K562 (cell line): ENCODE data around the gene ZNF607. TPM values are rescaled to one million over a fixed set of nuclear protein-coding genes. Genes with fewer than 3 reads are reported as not detected.

Experiments
- CCAR2 ChIP-seq: fragments of 200-400 bp; formaldehyde crosslinking; IDR thresholded peaks from 2 replicates; pipeline ENCODE4 v1.6.1; 2017; ENCODE audit warnings: mild to moderate bottlenecking, low read depth, low read length
- CCNT2 ChIP-seq: IDR thresholded peaks from 2 replicates; pipeline ENCODE4 v1.6.1; 2011; ENCODE audit warnings: borderline replicate concordance, low read depth, mild to moderate bottlenecking, moderate library complexity, mixed read lengths, low read length; ENCODE audit not compliant: insufficient read length; ENCODE audit errors: extremely low read depth
- CEBPB ChIP-seq: fragments of 450-650 bp; IDR thresholded peaks from 2 replicates; pipeline ENCODE4 v1.6.1; 2016; ENCODE audit warnings: missing genetic modification characterization, missing compliant biosample characterization
- FOXK2 ChIP-seq, 2 experiments: fragments of 450-650 bp; IDR thresholded peaks in 1 of 2; conservative IDR thresholded peaks in 1 of 2; 2 replicates each; pipeline ENCODE4 v1.6.1; 2016; ENCODE audit warnings: low read depth in 2 of 2, mild to moderate bottlenecking in 1 of 2
- GABPA ChIP-seq: fragments of 200-800 bp; sonication (Bioruptor generic); conservative IDR thresholded peaks from 2 replicates; pipeline ENCODE4 v1.6.1; 2016; ENCODE audit warnings: low read depth, missing genetic modification characterization, missing compliant biosample characterization
- HDAC1 ChIP-seq, 2 experiments: fragments of 450-650 bp; IDR thresholded peaks; 2 replicates each; pipeline ENCODE4 v1.6.1; 2016 to 2017; ENCODE audit warnings: inconsistent platforms in 1 of 2, mild to moderate bottlenecking in 1 of 2, moderate library complexity in 1 of 2
- NR2C2 ChIP-seq, 2 experiments: fragments of 200-800 bp in 1 of 2; sonication (Bioruptor generic) in 1 of 2; sonication (generic) in 1 of 2; formaldehyde crosslinking in 1 of 2; IDR thresholded peaks; 2 replicates each; pipeline versions ENCODE4 v1.6.1 to v1.8.0; 2016 to 2022; ENCODE audit warnings: mild to moderate bottlenecking in 1 of 2, missing compliant biosample characterization in 1 of 2, missing genetic modification characterization in 1 of 2, missing genetic modification reagents in 1 of 2
- PHF8 ChIP-seq: fragments of 200-600 bp; sonication (generic); IDR thresholded peaks from 2 replicates; pipeline ENCODE4 v1.6.1; 2012; ENCODE audit warnings: mixed run types, mild to moderate bottlenecking, inconsistent platforms, low read length, moderate library complexity, borderline replicate concordance
- RBM22 ChIP-seq: fragments of 200-400 bp; formaldehyde crosslinking; IDR thresholded peaks from 2 replicates; pipeline ENCODE4 v1.6.1; 2018; ENCODE audit warnings: low read length, low read depth; ENCODE audit not compliant: poor library complexity, severe bottlenecking
- TCFL5 ChIP-seq: fragments of 250-450 bp; sonication (Bioruptor Pico); conservative IDR thresholded peaks from 2 replicates; pipeline ENCODE4 v1.6.1; 2021; ENCODE audit warnings: mild to moderate bottlenecking, moderate library complexity, matching md5 sums
- THRA ChIP-seq: fragments of 450-650 bp; IDR thresholded peaks from 2 replicates; pipeline ENCODE4 v1.6.1; 2017; ENCODE audit warnings: mild to moderate bottlenecking, moderate library complexity
- ZBTB8A ChIP-seq: fragments of 450-650 bp; IDR thresholded peaks from 2 replicates; pipeline ENCODE4 v1.6.1; 2018; ENCODE audit warnings: mild to moderate bottlenecking, moderate library complexity; ENCODE audit not compliant: partially characterized antibody
- ZNF407 ChIP-seq: fragments of 450-650 bp; IDR thresholded peaks from 2 replicates; pipeline ENCODE4 v1.6.1; 2016; ENCODE audit warnings: low read depth
- ZNF644 ChIP-seq: fragments of 200-800 bp; sonication (Bioruptor generic); IDR thresholded peaks from 2 replicates; pipeline ENCODE4 v1.6.1; 2016; ENCODE audit warnings: low read depth, missing genetic modification characterization, missing compliant biosample characterization
- polyA plus RNA-seq, 8 experiments: library from polyadenylated mRNA; depleted of rRNA in 4 of 8; stranded (reverse) in 5 of 8; unstranded in 3 of 8; fragments of >200 nt; fragmentation: Nextera tagmentation in 2 of 8; fragmentation: Illumina TruSeq in 1 of 8; extraction: Ambion mirVana in 2 of 8; extraction: Trizol in 1 of 8; gene quantifications; 2 replicates each; pipeline versions ENCODE4 v1.2.1 to v1.2.3, GENCODE V29; 2011 to 2014; ENCODE audit warnings: inconsistent platforms in 1 of 8, missing spikeins in 1 of 8
- total RNA-seq, 7 experiments: library from RNA; depleted of rRNA in 6 of 7; stranded (reverse); fragments of >200 nt in 6 of 7; fragmentation: Illumina TruSeq in 2 of 7; extraction: Trizol in 2 of 7; gene quantifications; 2 replicates each; pipeline versions ENCODE4 v1.2.1 to v1.2.3, GENCODE V29; 2011 to 2021; ENCODE audit warnings: low replicate concordance in 1 of 7
- TF ChIP-seq, protein P1 (sequence below), 2 experiments: fragments of 450-650 bp; IDR thresholded peaks; 2 replicates each; pipeline ENCODE4 v1.6.1; 2016

ZNF607 gene
- total and polyA plus RNA-seq, 9 of the 15 experiments (the other 6 are each of a cell fraction or from before 2014, with no cell fraction given): 0.65 to 5.1 (median 3.6) TPM

- no peak for TF ChIP-seq THRA
- no peak for TF ChIP-seq TCFL5 (CRISPR knock-in tag)
- peak; percentile 60 for TF ChIP-seq PHF8
- no peak for TF ChIP-seq FOXK2 (conservative IDR thresholded peaks at IDR 0.05 in 1 of 2, IDR thresholded peaks at IDR 0.05 in 1 of 2; ENCODE audit: low read depth in 2 of 2)
- TF ChIP-seq ZBTB8A: no peak
- TF ChIP-seq NR2C2 (CRISPR knock-in tag; IDR thresholded peaks at IDR 0.05): no peak
- TF ChIP-seq NR2C2 (tag; IDR thresholded peaks at IDR 0.05): peak; percentile 43; the same call in 1 of the 2 replicates
- TF ChIP-seq CCAR2: no peak
- no peak for TF ChIP-seq ZNF644
- TF ChIP-seq, protein P1, sequence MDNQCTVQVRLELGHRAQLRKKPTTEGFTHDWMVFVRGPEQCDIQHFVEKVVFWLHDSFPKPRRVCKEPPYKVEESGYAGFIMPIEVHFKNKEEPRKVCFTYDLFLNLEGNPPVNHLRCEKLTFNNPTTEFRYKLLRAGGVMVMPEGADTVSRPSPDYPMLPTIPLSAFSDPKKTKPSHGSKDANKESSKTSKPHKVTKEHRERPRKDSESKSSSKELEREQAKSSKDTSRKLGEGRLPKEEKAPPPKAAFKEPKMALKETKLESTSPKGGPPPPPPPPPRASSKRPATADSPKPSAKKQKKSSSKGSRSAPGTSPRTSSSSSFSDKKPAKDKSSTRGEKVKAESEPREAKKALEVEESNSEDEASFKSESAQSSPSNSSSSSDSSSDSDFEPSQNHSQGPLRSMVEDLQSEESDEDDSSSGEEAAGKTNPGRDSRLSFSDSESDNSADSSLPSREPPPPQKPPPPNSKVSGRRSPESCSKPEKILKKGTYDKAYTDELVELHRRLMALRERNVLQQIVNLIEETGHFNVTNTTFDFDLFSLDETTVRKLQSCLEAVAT (IDR thresholded peaks at IDR 0.05): no peak
- peak; percentile 50 for TF ChIP-seq CCNT2
- TF ChIP-seq HDAC1 (IDR thresholded peaks at IDR 0.05): 0 out of 4 replicates have a peak, but pooled peaks of 1 of the 2 experiments have one; percentile 31
- peak; percentile 81 for TF ChIP-seq RBM22
- TF ChIP-seq GABPA (tag): no peak
- TF ChIP-seq CEBPB (tag): no peak
- TF ChIP-seq ZNF407: no peak
Observed at GRCh38 chr19:37719111-37719926, at the start of gene ZNF607 (continued).
